HG03432 (cell line): ENCODE measurements around the gene CD82.

Source experiments
- ATAC-seq: cut with Tn5 transposase; IDR thresholded peaks from one replicate; pipeline ENCODE4 v1.9.1; 2021; ENCODE audit warnings: mild to moderate bottlenecking, moderate library complexity; ENCODE audit not compliant: unreplicated experiment

Gene CD82

GRCh38 chr11:44597358-44598012, 32.0 kb downstream of the CD82 start:
- ATAC-seq, result no peak

- no peak for ATAC-seq
Measured at GRCh38 chr11:44598831-44599230, 33.4 kb downstream of the CD82 start.

GRCh38 chr11:44600261-44600660, 34.8 kb downstream of the CD82 start:
- ATAC-seq, result no peak

GRCh38 chr11:44600839-44601383, 35.4 kb downstream of the CD82 start:
- ATAC-seq, result peak; percentile 43

GRCh38 chr11:44601471-44602370, 36.3 kb downstream of the CD82 start:
- ATAC-seq, result peak; percentile 50

GRCh38 chr11:44602891-44603310, 37.4 kb downstream of the CD82 start:
- ATAC-seq, result no peak

GRCh38 chr11:44604171-44604581, 38.7 kb downstream of the CD82 start:
- ATAC-seq, result no peak

GRCh38 chr11:44605068-44605708, 39.7 kb downstream of the CD82 start:
- ATAC-seq, result no peak

- no peak for ATAC-seq
Measured at GRCh38 chr11:44605965-44606364, 40.5 kb downstream of the CD82 start.

- ATAC-seq, result no peak
Measured at GRCh38 chr11:44606472-44606871, 41.0 kb downstream of the CD82 start.

GRCh38 chr11:44607319-44607962, 42.0 kb downstream of the CD82 start:
- ATAC-seq, result no peak

- no peak for ATAC-seq
Measured at GRCh38 chr11:44607987-44608386, 42.5 kb downstream of the CD82 start.

- no peak for ATAC-seq
Measured at GRCh38 chr11:44608651-44608990, 43.2 kb downstream of the CD82 start.

GRCh38 chr11:44608991-44609782, 43.7 kb downstream of the CD82 start:
- peak; percentile 64 for ATAC-seq

GRCh38 chr11:44609783-44610155, 44.3 kb downstream of the CD82 start:
- no peak for ATAC-seq

- ATAC-seq, result no peak
Measured at GRCh38 chr11:44610186-44610955, 44.9 kb downstream of the CD82 start.

GRCh38 chr11:44611088-44611487, 45.6 kb downstream of the CD82 start:
- ATAC-seq, result no peak

- peak; percentile 33 for ATAC-seq
Measured at GRCh38 chr11:44611687-44612434, 46.4 kb downstream of the CD82 start.

GRCh38 chr11:44613153-44613552, 47.7 kb downstream of the CD82 start:
- peak; percentile 18 for ATAC-seq
